C4-2B (cell line): ENCODE measurements around the gene BTF3.

Experiments
- CTCF ChIP-seq: fragments of 450-650 bp; conservative IDR thresholded peaks from 2 replicates; pipeline ENCODE4 v1.5.1; 2017; ENCODE audit warnings: mild to moderate bottlenecking
- ZFX ChIP-seq: fragments of 450-650 bp; IDR thresholded peaks from 2 replicates; pipeline ENCODE4 v1.6.1; 2017

DNA sequence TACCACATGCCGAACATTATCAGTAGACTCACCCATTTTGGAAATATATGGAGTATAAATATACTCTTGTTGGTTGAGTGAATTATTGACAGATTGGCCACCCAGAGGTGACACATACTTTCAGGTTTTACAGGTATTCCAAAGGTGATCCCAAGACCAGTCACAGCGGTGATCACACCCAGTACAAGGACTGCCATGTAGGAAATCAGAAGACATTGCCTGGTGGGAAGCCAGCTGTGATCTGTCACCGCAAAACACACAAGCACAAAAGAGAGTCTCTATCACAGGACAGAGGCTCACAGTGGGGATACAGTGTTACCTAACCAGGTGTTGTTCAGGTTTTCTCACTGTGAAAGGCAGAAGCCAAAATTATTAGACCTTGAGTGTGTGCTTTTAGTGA is 15.8 kb downstream of the BTF3 start:
- TF ChIP-seq CTCF (no peak), ZFX (no peak)
